D721Med (cell line): ENCODE measurements around the gene TMTC1.

Source experiments
- DNase-seq: peaks from one replicate; pipeline ENCODE4 v3.0.0; 2011; ENCODE audit warnings: low spot score; ENCODE audit not compliant: insufficient read length
- FAIRE-seq: peaks from 2 replicates; lab custom pipeline; 2011; peaks lifted over from hg19 to GRCh38; lab: Jason Lieb, UNC
- TF ChIP-seq, protein P1 (sequence below): IDR thresholded peaks from 2 replicates; pipeline ENCODE4 v1.5.1; 2012; ENCODE audit warnings: mild to moderate bottlenecking, control low read depth; ENCODE audit not compliant: insufficient read depth; ENCODE audit errors: missing control alignments

TMTC1 gene

DNA sequence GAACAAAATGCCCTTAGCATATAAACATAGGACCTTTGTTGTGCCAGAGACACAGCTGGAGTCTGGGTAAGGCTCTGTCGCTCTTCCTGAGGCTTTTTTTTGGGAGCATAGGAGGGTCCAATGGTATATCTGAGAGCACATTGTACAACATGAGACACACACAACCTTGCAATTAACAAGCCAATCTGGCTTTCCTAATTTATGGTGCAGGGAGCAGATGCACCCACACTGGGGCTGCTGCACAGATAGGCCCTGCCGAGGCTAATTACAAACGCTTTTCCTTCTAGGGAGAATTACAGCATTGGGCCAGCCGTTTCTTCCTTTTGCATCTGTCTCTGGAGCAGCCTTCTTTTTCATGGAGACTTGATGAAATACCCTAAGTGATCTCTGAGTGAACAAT lies 211.3 kb downstream of the TMTC1 start:
- DNase-seq (no peak), FAIRE-seq (no peak)
- TF ChIP-seq, protein P1, sequence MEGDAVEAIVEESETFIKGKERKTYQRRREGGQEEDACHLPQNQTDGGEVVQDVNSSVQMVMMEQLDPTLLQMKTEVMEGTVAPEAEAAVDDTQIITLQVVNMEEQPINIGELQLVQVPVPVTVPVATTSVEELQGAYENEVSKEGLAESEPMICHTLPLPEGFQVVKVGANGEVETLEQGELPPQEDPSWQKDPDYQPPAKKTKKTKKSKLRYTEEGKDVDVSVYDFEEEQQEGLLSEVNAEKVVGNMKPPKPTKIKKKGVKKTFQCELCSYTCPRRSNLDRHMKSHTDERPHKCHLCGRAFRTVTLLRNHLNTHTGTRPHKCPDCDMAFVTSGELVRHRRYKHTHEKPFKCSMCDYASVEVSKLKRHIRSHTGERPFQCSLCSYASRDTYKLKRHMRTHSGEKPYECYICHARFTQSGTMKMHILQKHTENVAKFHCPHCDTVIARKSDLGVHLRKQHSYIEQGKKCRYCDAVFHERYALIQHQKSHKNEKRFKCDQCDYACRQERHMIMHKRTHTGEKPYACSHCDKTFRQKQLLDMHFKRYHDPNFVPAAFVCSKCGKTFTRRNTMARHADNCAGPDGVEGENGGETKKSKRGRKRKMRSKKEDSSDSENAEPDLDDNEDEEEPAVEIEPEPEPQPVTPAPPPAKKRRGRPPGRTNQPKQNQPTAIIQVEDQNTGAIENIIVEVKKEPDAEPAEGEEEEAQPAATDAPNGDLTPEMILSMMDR = no peak

DNA sequence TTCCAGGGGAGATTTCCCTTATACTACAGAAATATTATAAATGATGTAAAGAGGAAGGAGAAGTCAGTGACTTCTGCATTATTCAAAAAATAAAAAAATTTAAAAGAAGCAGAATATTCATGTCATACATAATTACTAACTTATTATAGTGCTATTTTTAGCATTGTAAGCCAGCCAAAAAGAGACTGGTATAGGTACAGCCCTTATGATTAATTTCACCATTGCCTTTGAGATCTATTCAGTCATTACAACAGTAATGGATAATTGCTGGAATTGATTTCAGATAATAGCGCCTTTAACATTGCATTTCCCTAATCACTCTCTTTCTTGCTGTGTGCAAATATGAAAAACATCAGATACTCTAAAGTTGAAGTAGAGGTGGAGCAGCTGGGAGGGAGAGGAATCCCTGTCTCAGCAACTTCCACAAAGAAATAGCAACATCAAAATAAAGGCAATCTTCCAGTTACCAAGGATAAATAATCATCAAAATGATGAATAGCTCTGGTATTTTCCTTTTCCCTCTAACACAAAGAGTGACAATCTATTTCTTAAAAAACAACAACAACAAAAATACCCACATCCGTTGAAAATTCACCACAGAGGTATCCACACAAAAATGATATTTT lies 214.5 kb downstream of the TMTC1 start:
- FAIRE-seq = no peak
- TF ChIP-seq, protein P1 = no peak

DNA sequence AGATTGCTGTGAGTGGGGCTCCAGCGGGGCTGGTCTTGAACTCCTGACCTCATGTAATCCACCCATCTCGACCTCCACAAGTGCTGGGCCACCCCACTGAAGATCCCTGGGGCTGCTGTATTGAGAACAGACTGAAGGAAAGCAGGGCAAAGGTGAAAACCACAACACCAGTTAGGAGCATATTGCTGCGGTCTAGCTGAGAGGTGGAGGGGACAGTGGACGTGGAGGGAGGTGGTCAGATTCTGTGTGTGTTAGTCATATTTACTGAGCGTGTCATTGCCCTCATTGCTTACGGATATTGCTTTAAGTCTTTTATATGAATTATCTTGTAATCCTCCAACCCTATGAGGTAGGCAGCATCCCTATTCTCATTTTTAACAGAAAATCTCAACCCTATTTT lies 217.3 kb downstream of the TMTC1 start:
- TF ChIP-seq, protein P1 = no peak
- no peak for FAIRE-seq
- no peak for DNase-seq

More for the DNA sequence above, 214.5 kb downstream of the TMTC1 start:
- no peak for DNase-seq

DNA sequence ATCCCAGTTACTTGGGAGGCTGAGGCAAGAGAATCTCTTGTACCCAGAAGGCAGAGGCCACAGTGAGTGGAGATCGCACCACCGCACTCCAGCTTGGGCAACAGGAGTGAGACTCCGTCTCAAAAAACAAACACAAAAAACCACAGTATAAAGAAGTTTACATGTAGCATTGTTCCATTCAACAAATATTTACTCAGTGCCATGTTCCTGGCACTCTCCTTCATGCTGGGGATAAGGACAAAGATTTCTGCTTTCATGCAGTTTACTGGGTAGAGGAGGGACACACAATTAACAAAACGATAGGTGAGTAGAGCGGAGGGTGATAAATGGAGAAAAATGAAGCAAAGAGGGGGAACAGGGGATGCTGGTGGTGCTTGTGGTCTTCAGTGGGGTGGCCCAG lies 218.0 kb downstream of the TMTC1 start:
- FAIRE-seq (no peak), DNase-seq (no peak)
- TF ChIP-seq, protein P1 = no peak

GRCh38 chr12:29564925-29565324 lies 218.8 kb downstream of the TMTC1 start:
- TF ChIP-seq, protein P1 = no peak
- no peak for DNase-seq
- FAIRE-seq = no peak

GRCh38 chr12:29563636-29564035 lies 220.1 kb downstream of the TMTC1 start:
- DNase-seq (no peak), FAIRE-seq (no peak)
- TF ChIP-seq, protein P1 = no peak

DNA sequence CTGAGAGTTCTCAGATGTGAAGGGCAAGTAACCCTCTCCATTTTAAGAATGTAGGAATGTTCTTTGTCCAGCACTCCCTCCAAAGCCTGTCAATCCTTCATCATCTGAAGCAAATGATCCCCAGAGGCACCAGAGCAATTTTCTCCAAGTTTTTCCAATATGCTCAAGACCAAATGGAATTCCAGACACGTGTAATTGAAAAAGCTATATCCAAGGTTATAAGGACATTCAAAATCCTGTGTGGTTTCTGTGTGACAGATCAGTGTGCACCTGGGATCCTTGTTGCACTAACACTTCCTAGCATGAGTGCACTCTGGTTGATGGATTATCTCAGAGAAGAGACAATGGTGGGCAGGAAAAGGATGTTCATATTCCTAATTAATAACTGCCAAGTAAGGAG lies 220.7 kb downstream of the TMTC1 start:
- DNase-seq (no peak), FAIRE-seq (no peak)
- TF ChIP-seq, protein P1 = no peak
